ENCODE measurements around the gene PCCA. TPM values are rescaled to one million over a fixed set of nuclear protein-coding genes. Genes with fewer than 3 reads are reported as not detected.

Gene PCCA
- total and polyA plus RNA-seq, 2 of the 13 experiments (the other 11 are each of a cell fraction or from before 2014, with no cell fraction given) = 15.0 to 32.2 TPM

- no peak for TF ChIP-seq UBTF (CRISPR knock-in tag; IDR thresholded peaks at IDR 0.05)
- peak; percentile 93 for TF ChIP-seq CEBPB (IDR thresholded peaks at IDR 0.05; ENCODE audit: borderline replicate concordance, low read depth, low read length)
- no peak for TF ChIP-seq HNF1B (CRISPR knock-in tag; IDR thresholded peaks at IDR 0.05)
- TF ChIP-seq ADNP (CRISPR knock-in tag; IDR thresholded peaks at IDR 0.05) = no peak
- no peak for TF ChIP-seq KLF9 (CRISPR knock-in tag; IDR thresholded peaks at IDR 0.05; ENCODE audit: low read depth)
- TF ChIP-seq ONECUT2 (CRISPR knock-in tag; IDR thresholded peaks at IDR 0.05) = no peak
- no peak for TF ChIP-seq ZNF589 (CRISPR knock-in tag; conservative IDR thresholded peaks at IDR 0.05)
- TF ChIP-seq PLSCR1 (CRISPR knock-in tag; IDR thresholded peaks at IDR 0.05; ENCODE audit: borderline replicate concordance) = no peak
- no peak for TF ChIP-seq ZNF333 (CRISPR knock-in tag; IDR thresholded peaks at IDR 0.05; ENCODE audit: borderline replicate concordance)
- TF ChIP-seq HDAC1 (CRISPR knock-in tag; IDR thresholded peaks at IDR 0.05) = 0 out of 2 replicates have a peak, but pooled peaks have one; percentile 26
- no peak for TF ChIP-seq ZNF574 (CRISPR knock-in tag; IDR thresholded peaks at IDR 0.05)
- TF ChIP-seq PHF21A (CRISPR knock-in tag; IDR thresholded peaks at IDR 0.05) = no peak
- TF ChIP-seq ZNF205 (CRISPR knock-in tag; IDR thresholded peaks at IDR 0.05) = peak; percentile 58; the same call in 1 of the 2 replicates
- TF ChIP-seq NR2F2 (IDR thresholded peaks at IDR 0.05; ENCODE audit: borderline replicate concordance, low read depth) = peak; percentile 58; the same call in 1 of the 2 replicates
- no peak for TF ChIP-seq HNRNPUL1 (IDR thresholded peaks at IDR 0.05; ENCODE audit: low read depth, low read length)
- no peak for TF ChIP-seq ZNF30 (CRISPR knock-in tag; IDR thresholded peaks at IDR 0.05)
- no peak for TF ChIP-seq DBP (CRISPR knock-in tag; IDR thresholded peaks at IDR 0.05; ENCODE audit: not compliant biosample characterization)
- TF ChIP-seq SRY (CRISPR knock-in tag; IDR thresholded peaks at IDR 0.05) = no peak
- TF ChIP-seq ZNF317 (CRISPR knock-in tag; IDR thresholded peaks at IDR 0.05) = peak; percentile 74
- TF ChIP-seq DMAP1 (CRISPR knock-in tag; IDR thresholded peaks at IDR 0.05) = no peak
- TF ChIP-seq THYN1 (CRISPR knock-in tag; IDR thresholded peaks at IDR 0.05; ENCODE audit: borderline replicate concordance, low read depth) = no peak
- no peak for TF ChIP-seq RBM22 (optimal IDR thresholded peaks at IDR 0.05; ENCODE audit: low read length)
These were observed 225.4 kb downstream of the PCCA start (continued) for GRCh38 chr13:100314132-100314910.
